Stimulated activated CD8-positive, alpha-beta memory T cell treated with anti-CD3 and anti-CD28 coated beads, Interleukin-7, amount 100 ng/mL, for 4 hours (primary cell): ENCODE results near the gene GJA9.
"Not testable (repeated sequence)": the region's sequence is repeated elsewhere in the genome, so short reads cannot be mapped to it uniquely, and the experiment has no call there.

ENCODE experiments used
- DNase-seq, 2 donors: peaks; one replicate each; pipeline ENCODE4 v3.0.0-alpha.2; 2020; ENCODE audit warnings: low read depth in 2 of 2

GJA9 gene

GRCh38 chr1:38873027-38873969 is 8.1 kb downstream of the GJA9 start, which contains the start of gene MYCBP:
Gene MYCBP, minus strand, starts transcription at chr1:38873348. Its CDS starts 43 bp downstream, at chr1:38873305.
- DNase-seq: peak; percentile 92 to 95

GRCh38 chr1:38872401-38873026 is 8.9 kb downstream of the GJA9 start:
- DNase-seq: peak in 1 of 2 donors; percentile 13

DNA sequence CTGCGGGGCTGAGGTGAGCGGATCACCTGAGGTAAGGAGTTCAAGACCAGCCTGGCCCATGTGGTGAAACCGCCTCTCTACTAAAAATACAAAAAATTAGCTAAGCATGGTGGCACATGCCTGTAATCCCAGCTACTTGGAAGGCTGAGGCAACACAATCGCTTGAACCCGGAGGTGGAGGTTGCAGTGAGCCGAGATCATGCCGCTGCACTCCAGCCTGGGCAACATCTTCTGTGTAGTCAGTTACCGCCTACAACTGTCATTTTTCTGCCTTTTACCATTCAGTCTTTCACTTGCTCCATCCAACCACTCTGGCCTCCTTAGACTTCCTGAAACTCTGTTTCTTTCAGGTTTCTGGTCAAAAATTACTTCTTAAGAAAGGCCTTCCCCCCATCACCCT is 10.4 kb downstream of the GJA9 start:
- no peak for DNase-seq

- no peak for DNase-seq
These were observed 14.2 kb downstream of the GJA9 start for GRCh38 chr1:38867208-38867607.

DNA sequence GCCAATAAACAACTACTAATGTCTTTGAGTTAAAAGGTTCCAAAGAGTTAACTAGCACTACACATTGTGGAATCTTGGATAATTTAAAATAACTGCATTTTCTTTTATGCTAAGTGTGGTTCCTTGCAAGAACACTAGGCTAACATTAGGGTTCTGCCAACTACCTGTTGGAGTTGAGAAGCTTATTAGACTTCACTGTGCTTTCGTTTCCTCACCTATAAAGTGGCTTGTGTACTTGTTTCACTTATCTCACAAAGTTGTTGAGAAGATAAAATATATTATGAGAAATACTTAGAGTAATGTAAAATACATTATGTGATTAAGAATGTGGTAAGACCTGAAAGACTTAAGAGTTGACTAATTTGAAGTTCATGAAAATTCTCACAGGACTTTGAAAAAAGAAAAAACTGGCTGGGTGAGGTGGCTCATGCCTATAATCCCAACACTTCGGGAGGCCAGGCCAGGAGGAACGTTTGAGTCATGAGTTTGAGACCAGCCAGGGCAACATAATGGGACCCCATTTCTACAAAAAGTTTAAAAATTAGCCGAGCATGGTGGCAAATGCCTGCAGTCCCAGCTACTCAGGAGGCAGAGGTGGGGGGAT is 16.2 kb downstream of the GJA9 start:
- no peak for DNase-seq

DNA sequence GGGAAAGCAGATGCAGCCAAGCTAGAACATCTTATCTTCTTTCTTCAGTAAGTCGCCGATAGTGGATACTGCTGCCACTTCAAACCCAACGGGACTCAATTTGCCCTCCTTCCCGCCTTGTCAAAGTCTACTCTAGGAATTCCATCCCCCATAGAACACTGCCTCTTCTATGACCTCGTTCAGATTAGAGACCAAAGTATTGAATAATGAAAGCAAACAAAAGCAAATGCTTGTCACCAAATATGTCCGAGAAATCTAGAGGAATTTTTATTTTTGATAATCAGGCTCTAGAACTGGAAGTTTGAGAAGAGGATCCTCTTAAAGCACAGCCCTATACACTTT is 21.0 kb downstream of the GJA9 start:
- DNase-seq: no peak

DNA sequence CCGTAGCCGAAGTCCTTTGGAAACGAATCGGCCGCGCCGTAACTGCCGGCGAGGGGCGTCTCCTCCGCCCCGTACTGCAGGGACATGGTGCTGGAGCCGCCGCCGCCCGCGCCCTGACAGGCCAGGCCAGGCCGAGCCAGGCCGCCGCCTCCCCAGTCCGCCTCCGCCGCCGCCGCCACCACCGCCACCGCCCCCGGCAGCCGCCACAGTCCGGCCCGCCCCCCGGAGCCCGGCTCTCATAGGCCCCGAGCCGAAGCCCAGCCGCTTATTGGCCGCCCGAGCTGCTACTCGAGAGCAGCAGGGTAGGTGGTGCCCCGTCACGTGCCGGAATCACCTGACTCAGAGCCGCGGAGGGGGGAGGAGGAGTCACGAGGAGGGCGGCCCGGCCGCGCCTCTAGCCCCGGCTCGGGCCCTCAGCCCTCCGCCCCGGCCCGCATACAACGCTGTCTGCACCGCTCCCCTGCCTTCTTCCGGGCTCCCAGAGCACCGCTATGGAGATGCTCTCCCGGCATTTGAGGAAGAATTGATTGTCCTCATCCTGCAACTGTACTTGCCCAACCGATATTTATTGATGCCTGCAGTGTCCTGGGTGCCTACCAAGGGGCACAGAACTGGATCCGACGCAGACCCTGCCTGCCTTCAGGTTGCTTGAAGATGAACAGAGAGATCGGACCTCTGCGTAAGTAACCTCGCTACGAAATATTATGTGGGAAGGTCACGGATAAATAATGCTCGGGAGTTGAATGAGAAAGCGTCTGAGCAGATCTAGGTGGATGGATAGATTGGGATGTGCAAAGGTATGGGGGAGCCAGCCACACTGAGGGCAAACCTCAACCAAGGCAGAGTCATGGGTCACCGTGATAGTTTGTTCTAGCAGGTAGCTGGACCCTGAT is 21.6 kb downstream of the GJA9 start, which contains the start of gene RRAGC:
Gene RRAGC (minus strand): TSS at position 212 of the 893 bp plus-strand sequence. CDS start 126 bp downstream, at position 86.
- DNase-seq: peak; percentile 95 to 99

DNA sequence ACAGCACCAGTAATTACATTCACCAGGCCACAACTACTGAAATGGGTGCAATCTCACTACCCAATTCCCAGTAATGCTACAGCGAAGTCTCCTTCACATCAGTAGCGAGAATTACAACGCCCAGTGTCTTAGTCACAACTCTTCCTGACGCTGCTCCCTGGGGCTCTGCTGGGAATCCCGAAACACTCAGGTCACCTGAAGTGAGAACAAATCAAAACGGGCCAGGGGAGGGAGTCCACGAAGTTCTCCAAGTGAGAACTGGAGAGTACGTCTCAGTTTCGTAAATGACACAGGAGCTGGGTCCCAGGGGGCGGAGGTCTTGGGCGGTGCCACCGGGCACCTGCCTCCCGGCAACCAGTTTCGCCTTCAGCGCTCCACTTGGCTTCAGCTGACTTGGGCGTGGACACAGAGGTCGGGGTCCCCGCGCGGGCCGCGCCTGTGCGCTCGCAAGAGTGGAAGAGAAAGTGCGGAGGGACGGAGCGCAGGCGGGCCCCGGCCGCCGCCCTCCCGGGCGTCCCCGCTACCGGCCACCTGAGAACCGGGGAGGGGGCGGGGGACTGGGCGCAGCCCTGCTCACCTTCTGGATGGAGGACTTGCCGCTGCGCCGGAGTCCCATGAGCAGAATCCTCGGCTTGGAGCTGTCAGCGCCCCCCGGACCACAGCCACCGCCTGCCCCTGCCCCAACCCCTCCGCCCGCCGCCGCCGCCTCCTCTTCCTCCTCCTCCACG is 22.4 kb downstream of the GJA9 start:
- DNase-seq: peak in 1 of 2 donors; percentile 32

GRCh38 chr1:38852780-38853179 is 28.6 kb downstream of the GJA9 start:
- DNase-seq: no peak

GRCh38 chr1:38848071-38848470 is 33.3 kb downstream of the GJA9 start:
- DNase-seq: no peak

DNA sequence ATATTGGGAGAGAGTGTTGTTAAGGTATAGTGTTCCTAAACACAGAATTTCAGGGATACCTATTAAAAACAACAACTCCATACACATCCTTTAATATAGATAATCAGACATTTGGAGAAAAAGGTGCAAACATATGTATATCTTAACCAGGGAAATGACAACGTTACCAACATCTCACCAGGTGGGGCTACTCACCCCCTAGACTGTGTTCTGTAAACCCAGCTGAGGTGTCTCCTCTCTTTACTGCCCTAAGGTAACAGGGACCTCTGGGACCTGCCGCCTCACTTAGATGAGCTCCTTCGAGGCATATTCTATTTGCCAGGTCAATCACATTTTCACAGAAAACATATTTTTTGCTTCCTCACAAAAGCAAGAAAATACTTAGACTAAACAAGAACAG is 35.2 kb downstream of the GJA9 start:
- DNase-seq: no peak

DNA sequence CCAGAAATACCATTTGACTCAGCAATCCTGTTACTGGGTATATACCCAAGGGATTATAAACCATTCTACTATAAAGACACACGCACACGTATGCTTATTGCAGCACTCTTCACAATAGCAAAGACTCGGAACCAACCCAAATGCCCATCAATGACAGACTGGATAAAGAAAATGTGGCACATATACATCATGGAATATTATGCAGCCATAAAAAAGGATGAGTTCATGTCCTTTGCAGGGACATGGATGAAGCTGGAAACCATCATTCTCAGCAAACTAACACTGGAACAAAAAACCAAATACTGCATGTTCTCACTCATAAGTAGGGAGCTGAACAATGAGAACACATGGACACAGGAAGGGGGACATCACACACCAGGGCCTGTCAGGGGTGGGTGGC is 36.3 kb downstream of the GJA9 start:
- not testable (repeated sequence) for DNase-seq

DNA sequence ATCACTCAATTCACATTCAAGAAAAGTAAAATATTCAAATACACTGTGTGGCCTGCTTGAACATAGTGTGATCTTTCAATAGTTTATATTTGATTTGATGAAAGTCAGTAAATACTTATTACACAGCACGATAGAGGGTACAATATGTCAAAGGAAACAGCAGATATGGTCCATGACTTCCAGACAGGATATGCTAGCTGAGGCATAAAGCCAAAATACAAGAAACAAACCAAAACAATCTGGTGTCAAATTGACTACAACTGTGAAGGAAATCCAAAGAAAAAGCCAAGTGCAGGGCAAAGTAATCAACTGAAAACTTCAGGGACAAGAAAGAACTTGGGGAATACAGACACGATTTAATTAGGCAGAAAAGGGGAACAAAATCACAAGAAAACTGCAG is 41.1 kb downstream of the GJA9 start:
- DNase-seq: no peak

- no peak for DNase-seq
These were observed 42.0 kb downstream of the GJA9 start for GRCh38 chr1:38839363-38839762.

GRCh38 chr1:38836316-38836715 is 45.1 kb downstream of the GJA9 start:
- not testable (repeated sequence) for DNase-seq

DNA sequence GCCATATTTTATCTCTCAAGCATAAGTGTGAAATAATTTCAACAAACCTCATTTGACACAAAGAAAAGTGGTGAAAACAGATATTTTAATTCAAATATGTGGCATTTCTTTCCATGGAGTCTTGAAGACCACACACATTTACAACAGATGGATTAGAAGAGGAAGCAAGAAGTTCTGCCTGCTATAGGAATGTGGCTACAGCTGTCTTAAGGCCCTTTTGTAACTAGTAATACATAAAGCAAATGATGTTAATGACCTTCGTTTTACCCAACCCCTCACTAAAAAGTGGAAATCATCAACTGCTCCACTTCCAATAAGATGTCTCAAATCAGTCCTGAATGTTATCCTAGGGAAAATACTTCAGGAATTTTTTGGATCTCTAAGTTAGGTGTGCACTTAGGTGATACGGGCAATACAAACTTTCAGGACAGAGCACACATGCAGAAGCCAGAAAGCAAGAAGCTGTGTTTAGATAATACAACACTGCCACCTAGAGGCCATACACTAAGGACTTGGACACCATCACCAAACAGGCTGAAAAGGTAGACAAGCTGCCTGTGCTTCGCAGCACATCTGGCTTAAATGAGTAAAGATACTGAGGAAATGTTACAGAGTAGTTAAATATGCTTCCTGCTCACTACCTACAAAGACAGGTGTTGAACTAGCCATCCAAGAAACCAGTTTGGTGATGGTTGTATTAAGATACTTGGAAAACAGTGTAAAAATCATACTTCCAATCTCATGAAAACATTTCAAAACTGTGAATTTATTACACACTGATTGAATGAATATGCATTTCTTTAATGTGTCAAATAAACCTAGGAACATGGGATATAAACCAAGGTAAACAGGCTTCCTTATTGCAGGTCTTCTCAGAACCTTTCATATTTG is 46.2 kb downstream of the GJA9 start:
- DNase-seq: peak in 1 of 2 donors; percentile 11

DNA sequence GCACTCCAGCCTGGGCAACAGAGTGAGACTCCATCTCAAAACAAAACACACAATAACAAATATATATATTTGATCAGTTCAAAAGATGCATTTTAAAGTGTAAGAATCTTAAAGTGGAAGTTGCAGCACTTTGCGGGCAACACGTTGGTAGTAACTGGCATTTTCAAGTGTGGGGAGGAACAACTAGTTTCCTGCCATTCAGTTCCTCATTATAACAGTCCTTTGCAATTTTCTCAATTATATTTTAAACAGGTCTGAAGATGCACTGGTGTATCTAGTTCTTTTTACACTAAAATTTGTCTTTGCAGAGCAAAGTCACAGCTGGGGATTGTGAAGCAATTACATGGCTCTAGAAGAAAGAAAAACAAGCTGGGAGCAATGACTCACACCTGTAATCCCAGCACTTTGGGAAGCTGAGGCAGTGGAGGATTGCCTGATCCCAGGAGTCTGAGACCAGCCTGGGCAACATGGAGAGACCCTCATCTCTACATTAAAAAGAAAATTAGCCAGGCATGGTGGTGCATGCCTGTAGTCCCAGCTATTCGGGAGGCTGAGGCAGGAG is 47.1 kb downstream of the GJA9 start:
- DNase-seq: no peak

- no peak for DNase-seq
These were observed 48.2 kb downstream of the GJA9 start for GRCh38 chr1:38833146-38833545.

DNA sequence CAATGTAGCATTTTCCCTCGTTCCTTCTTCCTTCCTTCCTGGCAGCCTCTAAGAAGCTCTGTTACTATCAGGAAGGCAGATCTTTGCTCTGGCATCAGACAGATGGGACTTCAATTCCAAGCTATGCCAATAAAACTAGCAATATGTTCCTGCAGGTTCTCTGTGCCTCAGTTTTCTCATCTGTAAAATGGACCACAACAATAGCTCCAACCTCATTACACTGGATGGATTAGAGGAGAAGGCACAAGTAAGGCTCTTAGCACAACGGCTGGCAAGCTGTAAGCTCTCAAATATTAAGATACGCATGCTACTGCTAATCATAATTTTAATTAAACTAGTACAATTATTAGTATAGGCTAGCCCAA is 49.0 kb downstream of the GJA9 start:
- DNase-seq: no peak
